K562 (cell line): Measurements from ENCODE around the gene FMNL3. TPM values are rescaled to one million over a fixed set of nuclear protein-coding genes. Genes with fewer than 3 reads are reported as not detected.

Experiments
- ATAC-seq: fragments of 200-7000 bp; cut with Tn5 transposase; 3 replicates; pipeline ENCODE4 v1.9.1; 2020; ENCODE audit warnings: moderate library complexity
- BruUV-seq: library from RNA; stranded (reverse); fragments of 400-500 nt; replicated peaks from 2 replicates; lab custom pipeline; 2021; lab: Mats Ljungman, UMichigan
- CTCF ChIA-PET: fragments of 300-600 bp; formaldehyde crosslinking; extraction: SDS; loops from one replicate; lab custom pipeline; 2021; ENCODE audit warnings: low intra/inter-chr PET ratio; lab: Yijun Ruan, JAX
- POLR2A ChIA-PET: fragments of 300-600, 350-650 bp; sonication (Branson Sonifier 250); formaldehyde crosslinking; extraction: SDS; loops from one replicate; lab custom pipeline; 2021; ENCODE audit warnings: antibody characterized with exemption, inconsistent platforms; lab: Yijun Ruan, JAX
- DNase-seq, 4 experiments: peaks; one replicate each; pipeline versions ENCODE4 v3.0.0 to v3.0.0-alpha.2; 2011 to 2018; ENCODE audit warnings: low spot score in 3 of 4, mixed read lengths in 3 of 4; ENCODE audit errors: extremely low read depth in 1 of 4
- FAIRE-seq: peaks from 2 replicates; lab custom pipeline; 2011; peaks lifted over from hg19 to GRCh38; lab: Jason Lieb, UNC
- H2AFZ ChIP-seq: 2 replicates; pipeline ENCODE4 v1.6.0; 2011; ENCODE audit warnings: low read depth, low read length, control low read depth, inconsistent platforms
- H3K27ac ChIP-seq: fragments of 200-600 bp; 3 replicates; pipeline ENCODE4 v1.8.0; 2011; ENCODE audit warnings: low read depth, mild to moderate bottlenecking, control low read depth, inconsistent platforms, low read length, moderate library complexity, mixed read lengths; ENCODE audit errors: extremely low read depth
- H3K27me3 ChIP-seq, 2 experiments: fragments of 300-600 bp in 1 of 2; 2 replicates in 1 of 2; 3 replicates in 1 of 2; pipeline versions ENCODE4 v1.6.0 to v1.8.0; 2011; ENCODE audit warnings: inconsistent platforms in 2 of 2, low read length in 2 of 2, mild to moderate bottlenecking in 1 of 2, mixed read lengths in 1 of 2, moderate library complexity in 1 of 2; ENCODE audit not compliant: control insufficient read depth in 2 of 2, insufficient read depth in 2 of 2
- H3K36me3 ChIP-seq: fragments of 300-600 bp; 3 replicates; pipeline ENCODE4 v1.8.0; 2011; ENCODE audit warnings: mild to moderate bottlenecking, low read length, inconsistent platforms; ENCODE audit not compliant: control insufficient read depth, insufficient read depth
- H3K4me1 ChIP-seq, 2 experiments: fragments of 200-600 bp in 1 of 2; replicated peaks in 1 of 2; 2 replicates in 1 of 2; 3 replicates in 1 of 2; pipeline versions ENCODE4 v1.5.1 to v1.8.0; 2011; ENCODE audit warnings: inconsistent platforms in 2 of 2, low read length in 2 of 2, mild to moderate bottlenecking in 1 of 2, mixed read lengths in 1 of 2, moderate library complexity in 1 of 2; ENCODE audit not compliant: control insufficient read depth in 2 of 2, insufficient read depth in 2 of 2
- H3K4me2 ChIP-seq: 2 replicates; pipeline ENCODE4 v1.6.1; 2011; ENCODE audit warnings: low read length, control low read depth, inconsistent platforms, mixed read lengths; ENCODE audit not compliant: insufficient read depth
- H3K4me3 ChIP-seq: fragments of 200-600 bp; sonication (generic), shearing (Covaris generic); 2 replicates; pipeline ENCODE4 v1.5.1; 2016; ENCODE audit warnings: control low read depth, inconsistent platforms
- H3K79me2 ChIP-seq: fragments of 200-600 bp; 3 replicates; pipeline ENCODE4 v1.8.0; 2011; ENCODE audit warnings: low read length, inconsistent platforms; ENCODE audit not compliant: control insufficient read depth, insufficient read depth
- H3K9ac ChIP-seq, 2 experiments: 2 replicates each; pipeline versions ENCODE4 v1.6.0 to v1.6.1; 2011; ENCODE audit warnings: low read depth in 2 of 2, low read length in 2 of 2, control low read depth in 1 of 2, inconsistent platforms in 1 of 2, mild to moderate bottlenecking in 1 of 2, mixed read lengths in 1 of 2; ENCODE audit not compliant: insufficient read depth in 1 of 2
- H3K9me1 ChIP-seq: one replicate; pipeline ENCODE4 v1.6.0; 2011; ENCODE audit warnings: inconsistent platforms, mild to moderate bottlenecking, low read length, moderate library complexity; ENCODE audit not compliant: control insufficient read depth, insufficient read depth
- H3K9me3 ChIP-seq: replicated peaks from 2 replicates; pipeline ENCODE4 v1.5.1; 2011; ENCODE audit warnings: low read depth, low read length, inconsistent platforms; ENCODE audit not compliant: control insufficient read depth, insufficient read depth
- H4K20me1 ChIP-seq: replicated peaks from 2 replicates; pipeline ENCODE4 v1.6.1; 2011; ENCODE audit warnings: low read length, inconsistent platforms, mixed read lengths; ENCODE audit not compliant: control insufficient read depth, insufficient read depth
- BCOR ChIP-seq: fragments of 450-650 bp; IDR thresholded peaks from 2 replicates; pipeline ENCODE4 v1.6.1; 2016
- FOSL1 ChIP-seq: fragments of 200-800 bp; sonication (Bioruptor generic); conservative IDR thresholded peaks from 2 replicates; pipeline ENCODE4 v1.6.1; 2016; ENCODE audit warnings: missing genetic modification characterization, missing compliant biosample characterization
- KDM5B ChIP-seq: fragments of 200-600 bp; sonication (generic); IDR thresholded peaks from 2 replicates; pipeline ENCODE4 v1.6.1; 2012; ENCODE audit warnings: low read depth, mild to moderate bottlenecking, moderate library complexity, low read length, control low read depth, inconsistent platforms; ENCODE audit not compliant: insufficient replicate concordance
- ZNF121 ChIP-seq: sonication (generic); formaldehyde crosslinking; conservative IDR thresholded peaks from 2 replicates; pipeline ENCODE4 v1.8.0; 2022; ENCODE audit warnings: missing genetic modification reagents
- WGBS: fragments of 100-300 bp; shearing (Covaris generic); methylation state at CpG from one replicate; pipeline ENCODE4 v1.1.6; 2016; ENCODE audit warnings: low coverage, mixed read lengths; ENCODE audit not compliant: insufficient coverage; ENCODE audit errors: missing lambda C conversion rate; 5-methylcytosine and 5-hydroxymethylcytosine counted together
- in situ Hi-C: fragments of 300-500 bp; cut with MboI; formaldehyde crosslinking; loops from 4 replicates; pipeline ENCODE4 v1.15.0; 2018; ENCODE audit warnings: inconsistent platforms, mixed read lengths
- intact Hi-C: fragments of 100-400 bp; cut with micrococcal nuclease; formaldehyde crosslinking; loops from 2 replicates; pipeline ENCODE4 v1.14.2; 2022
- polyA plus RNA-seq, 8 experiments: library from polyadenylated mRNA; depleted of rRNA in 4 of 8; stranded (reverse) in 5 of 8; unstranded in 3 of 8; fragments of >200 nt; fragmentation: Nextera tagmentation in 2 of 8; fragmentation: Illumina TruSeq in 1 of 8; extraction: Ambion mirVana in 2 of 8; extraction: Trizol in 1 of 8; gene quantifications; 2 replicates each; pipeline versions ENCODE4 v1.2.1 to v1.2.3, GENCODE V29; 2011 to 2014; ENCODE audit warnings: inconsistent platforms in 1 of 8, missing spikeins in 1 of 8
- total RNA-seq, 7 experiments: library from RNA; depleted of rRNA in 6 of 7; stranded (reverse); fragments of >200 nt in 6 of 7; fragmentation: Illumina TruSeq in 2 of 7; extraction: Trizol in 2 of 7; gene quantifications; 2 replicates each; pipeline versions ENCODE4 v1.2.1 to v1.2.3, GENCODE V29; 2011 to 2021; ENCODE audit warnings: low replicate concordance in 1 of 7
- TF ChIP-seq, protein P1 (sequence below): fragments of 250-450 bp; sonication (Bioruptor Pico); IDR thresholded peaks from 2 replicates; pipeline ENCODE4 v1.5.0; 2021

Gene FMNL3
- total and polyA plus RNA-seq, 9 of the 15 experiments (the other 6 are each of a cell fraction or from before 2014, with no cell fraction given), result 0.49 to 14.4 (median 6.8) TPM

DNA sequence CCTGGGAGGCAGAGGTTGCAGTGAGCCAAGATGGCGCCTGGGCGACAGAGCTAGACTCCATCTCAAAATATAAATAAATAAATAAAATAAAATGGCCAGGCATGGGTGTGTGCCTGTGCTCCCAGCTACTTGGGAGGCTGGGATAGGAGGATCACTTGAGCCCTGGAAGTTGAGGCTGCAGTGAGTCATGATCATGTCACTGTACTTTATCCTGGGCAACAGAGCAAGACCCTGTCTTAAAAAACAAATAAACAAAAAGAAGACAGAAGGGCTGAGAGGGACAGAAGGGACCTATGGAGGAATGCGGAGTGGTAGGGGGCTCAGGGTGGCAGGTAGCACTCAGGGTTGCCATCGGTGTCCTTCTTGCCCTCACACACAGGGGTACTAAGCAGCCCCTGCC lies 43.0 kb downstream of the FMNL3 start:
- Histone ChIP-seq H3K4me1 (peaks cover 13 to 26% of the 10 kb centered on the region in 2 experiments; a peak in 4 of 5 replicates), H3K27ac (peak overlapping the region; percentile 95; the same call in 2 of the 3 replicates)
- no peak for FAIRE-seq

More for the DNA sequence above, 43.0 kb downstream of the FMNL3 start:
- H3K4me2 ChIP-seq, result no peak overlapping the region
- ChIA-PET POLR2A (interaction anchor here (1.2 to 1.9 kb wide), 4 partner anchors 9 to 39 kb away, joined by 4 to 16 read pairs (median 6); no protein-coding TSS in a partner anchor), CTCF (no interaction called here)
- ATAC-seq (no peak), DNase-seq (no peak)
- no peak overlapping the region for H2AFZ ChIP-seq
- no TSS peak for BruUV-seq
- H4K20me1 ChIP-seq, result no peaks in the 10 kb centered on the region
- WGBS, result 84% methylated on average over 4 of the region's 4 CpGs
- intact Hi-C loops, result no loop called here
- H3K9me3 ChIP-seq, result no peaks in the 10 kb centered on the region
- no peak overlapping the region; a peak in 1 of 4 replicates for H3K9ac ChIP-seq
- in situ Hi-C loops, result no loop called here
- H3K36me3 ChIP-seq, result peaks cover 10% of the 10 kb centered on the region; the same call in 1 of the 3 replicates
- no peaks in the 10 kb centered on the region for H3K27me3 ChIP-seq
- H3K79me2 ChIP-seq, result no peaks in the 10 kb centered on the region
- H3K9me1 ChIP-seq, result no peaks in the 10 kb centered on the region
- TF ChIP-seq ZNF121, result peak; percentile 85
- peak; percentile 65 for TF ChIP-seq FOSL1 (tag)
- TF ChIP-seq, protein P1, sequence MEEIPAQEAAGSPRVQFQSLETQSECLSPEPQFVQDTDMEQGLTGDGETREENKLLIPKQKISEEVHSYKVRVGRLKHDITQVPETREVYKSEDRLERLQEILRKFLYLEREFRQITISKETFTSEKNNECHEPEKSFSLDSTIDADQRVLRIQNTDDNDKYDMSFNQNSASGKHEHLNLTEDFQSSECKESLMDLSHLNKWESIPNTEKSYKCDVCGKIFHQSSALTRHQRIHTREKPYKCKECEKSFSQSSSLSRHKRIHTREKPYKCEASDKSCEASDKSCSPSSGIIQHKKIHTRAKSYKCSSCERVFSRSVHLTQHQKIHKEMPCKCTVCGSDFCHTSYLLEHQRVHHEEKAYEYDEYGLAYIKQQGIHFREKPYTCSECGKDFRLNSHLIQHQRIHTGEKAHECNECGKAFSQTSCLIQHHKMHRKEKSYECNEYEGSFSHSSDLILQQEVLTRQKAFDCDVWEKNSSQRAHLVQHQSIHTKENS (CRISPR knock-in tag), result no peak
- TF ChIP-seq BCOR, result 0 out of 2 replicates have a peak, but pooled peaks have one; percentile 41
- no peak for TF ChIP-seq KDM5B
- no peak overlapping the region for H3K4me3 ChIP-seq
